Heart left ventricle (tissue), 16 donors: Measurements from ENCODE around the gene USP34. TPM values are rescaled to one million over a fixed set of nuclear protein-coding genes. Genes with fewer than 3 reads are reported as not detected.

Experiments used
- ATAC-seq, 4 donors: fragments of 200-7000 bp; cut with Tn5 transposase; one replicate each; pipeline ENCODE4 v1.9.1; 2020 to 2022; ENCODE audit warnings: moderate library complexity in 4 of 4, mild to moderate bottlenecking in 3 of 4, moderate number of reproducible peaks in 1 of 4
- DNase-seq, 5 donors: peaks; one replicate each; pipeline ENCODE4 v3.0.0-alpha.2; 2020
- H3K27ac ChIP-seq, 12 donors: fragments of 200-600 bp; sonication (generic) in 4 of 12; one replicate each; pipeline versions ENCODE4 v1.5.0 to v1.8.0; 2016 to 2022; ENCODE audit warnings: mild to moderate bottlenecking in 2 of 12
- H3K27me3 ChIP-seq, 9 donors: fragments of 200-600 bp; sonication (generic) in 2 of 9; one replicate each; pipeline versions ENCODE4 v1.5.1 to v1.8.0; 2016 to 2022; ENCODE audit warnings: mild to moderate bottlenecking in 3 of 9
- H3K36me3 ChIP-seq, 9 donors: fragments of 200-600 bp; sonication (generic) in 2 of 9; one replicate each; pipeline versions ENCODE4 v1.5.0 to v1.8.0; 2018 to 2022; ENCODE audit warnings: mild to moderate bottlenecking in 2 of 9
- H3K4me1 ChIP-seq, 12 donors: fragments of 200-600 bp; sonication (generic) in 4 of 12; one replicate each; pipeline versions ENCODE4 v1.5.0 to v1.8.0; 2016 to 2022; ENCODE audit warnings: mild to moderate bottlenecking in 3 of 12
- H3K4me3 ChIP-seq, 12 donors: fragments of 200-600 bp; sonication (generic) in 4 of 12; one replicate each; pipeline versions ENCODE4 v1.5.0 to v1.8.0; 2017 to 2022; ENCODE audit warnings: mild to moderate bottlenecking in 9 of 12, moderate library complexity in 4 of 12
- H3K9me3 ChIP-seq, 12 donors: fragments of 200-600 bp; sonication (generic) in 4 of 12; one replicate each; pipeline versions ENCODE4 v1.5.0 to v1.8.0; 2016 to 2022; ENCODE audit warnings: mild to moderate bottlenecking in 1 of 12
- POLR2A ChIP-seq, 2 donors: fragments of 450-650 bp; IDR thresholded peaks; one replicate each; pipeline ENCODE4 v1.6.1; 2017; ENCODE audit warnings: antibody characterized with exemption in 2 of 2, mild to moderate bottlenecking in 2 of 2, moderate library complexity in 2 of 2
- WGBS, 4 donors: extraction: QIAGEN DNeasy Blood & Tissue Kit in 2 of 4; methylation state at CpG; one replicate each; pipeline versions ENCODE4 v1.1.5 to v1.1.7; 2013 to 2018; 5-methylcytosine and 5-hydroxymethylcytosine counted together
- intact Hi-C, 10 donors: fragments of 100-400 bp; cut with DNase I; formaldehyde crosslinking; loops; one replicate each; pipeline versions ENCODE4 v1.11.1 to v1.14.2; 2022
- polyA plus RNA-seq, 2 donors: library from polyadenylated mRNA; stranded (reverse); fragments of 200-250 nt; gene quantifications; one replicate each; pipeline ENCODE4 v1.2.3, GENCODE V29; 2013
- total RNA-seq, 9 donors: library from RNA; depleted of rRNA in 2 of 9; stranded (reverse); fragments of >200 nt in 2 of 9; fragmentation: NEBNext Ultra II Directional in 3 of 9; extraction: Animal tissue kit (Norgen Biotek cat#: 25700) in 3 of 9; gene quantifications; one replicate each; pipeline versions ENCODE4 v1.1.0 to v1.2.4, GENCODE V29; 2016 to 2023
- TF ChIP-seq, protein P1 (sequence below), 12 donors: fragments of 200-600 bp; sonication (generic) in 4 of 12; IDR thresholded peaks; one replicate each; pipeline versions ENCODE4 v1.5.0 to v1.8.0; 2018 to 2022; ENCODE audit warnings: antibody characterized with exemption in 12 of 12, mild to moderate bottlenecking in 5 of 12
- donor health status: ischemic (EF 13 %, LVEDD 7.1; RV severe dilation, severe dysfunction).
- donor health status: healthy with polysubstance abuse.
- donor health status: DM: no; HTN: yes; CAD: no.
- donor health status: DM: no; HTN: no; CAD: no.
- donor health status: ischemic (EF 25% LVEDD 6.9; RV normal size, moderate dysfunction).
- donor health status: ischemic (EF 25% LVEDD 5.7; RV mildly dilated, moderate dysfunction).
- donor health status: healthy.
- donor health status: DM: yes; HTN: yes; CAD: no.
- donor health status: ischemic (EF 35%, LVEDD 5.7; RV mildly dilated, moderate dysfunction).
- donor health status: nonischemic (EF 11% LVEDD 7.7; RV severe dilation, severe dysfunction).
- donor health status: DM: yes; HTN: yes; CAD: no.
- donor health status: PGD.
- donor health status: ischemic (EF 29% LVEDD 5.4; RV normal size, mild dysfunction).
- donor health status: nonischemic (EF 23%, LVEDD 6.1; RV moderate dilation, normal function).

Gene USP34
- total and polyA plus RNA-seq, 11 donors = 33.3 to 82.8 (median 60.6) TPM

DNA sequence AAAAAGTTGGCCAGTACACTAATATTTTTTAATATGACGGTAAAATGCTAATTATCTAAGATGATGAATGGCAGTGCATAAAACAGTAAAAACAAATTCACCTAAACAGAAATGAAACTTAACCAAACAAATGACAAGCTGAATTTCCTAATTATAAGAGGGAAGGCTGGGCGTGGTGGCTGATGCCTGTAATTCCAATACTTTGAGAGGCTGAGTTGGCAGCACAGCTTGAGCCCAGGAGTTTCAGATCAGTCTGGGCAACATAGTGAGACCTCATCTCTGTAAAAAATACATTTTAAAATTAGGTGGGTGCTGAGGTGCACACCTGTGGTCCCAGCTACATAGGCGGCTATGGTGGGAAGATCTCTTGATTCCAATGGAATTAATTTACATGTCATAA is 120.1 kb downstream of the USP34 start:
- peaks cover 0 to 22% (median 11%) of the 10 kb centered on the region in 12 donors for H3K9me3 ChIP-seq
- 64 to 96% (median 75%) methylated on average over 3 of the region's 3 CpGs for WGBS, 4 donors
- peaks cover 0 to 2% (median 0%) of the 10 kb centered on the region in 12 donors for H3K4me1 ChIP-seq
- intact Hi-C loops = loop anchor here in 2 of 10 donors (10.0 kb wide), 1 partner anchor 124 kb away; the partner anchor contains the start of gene USP34 (in 2 of the 2)
- no peak for ATAC-seq
- no peak for TF ChIP-seq POLR2A (IDR thresholded peaks at IDR 0.05)
- TF ChIP-seq, protein P1, sequence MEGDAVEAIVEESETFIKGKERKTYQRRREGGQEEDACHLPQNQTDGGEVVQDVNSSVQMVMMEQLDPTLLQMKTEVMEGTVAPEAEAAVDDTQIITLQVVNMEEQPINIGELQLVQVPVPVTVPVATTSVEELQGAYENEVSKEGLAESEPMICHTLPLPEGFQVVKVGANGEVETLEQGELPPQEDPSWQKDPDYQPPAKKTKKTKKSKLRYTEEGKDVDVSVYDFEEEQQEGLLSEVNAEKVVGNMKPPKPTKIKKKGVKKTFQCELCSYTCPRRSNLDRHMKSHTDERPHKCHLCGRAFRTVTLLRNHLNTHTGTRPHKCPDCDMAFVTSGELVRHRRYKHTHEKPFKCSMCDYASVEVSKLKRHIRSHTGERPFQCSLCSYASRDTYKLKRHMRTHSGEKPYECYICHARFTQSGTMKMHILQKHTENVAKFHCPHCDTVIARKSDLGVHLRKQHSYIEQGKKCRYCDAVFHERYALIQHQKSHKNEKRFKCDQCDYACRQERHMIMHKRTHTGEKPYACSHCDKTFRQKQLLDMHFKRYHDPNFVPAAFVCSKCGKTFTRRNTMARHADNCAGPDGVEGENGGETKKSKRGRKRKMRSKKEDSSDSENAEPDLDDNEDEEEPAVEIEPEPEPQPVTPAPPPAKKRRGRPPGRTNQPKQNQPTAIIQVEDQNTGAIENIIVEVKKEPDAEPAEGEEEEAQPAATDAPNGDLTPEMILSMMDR (IDR thresholded peaks at IDR 0.05) = no peak
- H3K27ac ChIP-seq = no peak overlapping the region
- peaks cover 0 to 77% (median 50%) of the 10 kb centered on the region in 9 donors for H3K36me3 ChIP-seq
- no peak for DNase-seq
- H3K27me3 ChIP-seq = no peaks in the 10 kb centered on the region
- no peak overlapping the region for H3K4me3 ChIP-seq

DNA sequence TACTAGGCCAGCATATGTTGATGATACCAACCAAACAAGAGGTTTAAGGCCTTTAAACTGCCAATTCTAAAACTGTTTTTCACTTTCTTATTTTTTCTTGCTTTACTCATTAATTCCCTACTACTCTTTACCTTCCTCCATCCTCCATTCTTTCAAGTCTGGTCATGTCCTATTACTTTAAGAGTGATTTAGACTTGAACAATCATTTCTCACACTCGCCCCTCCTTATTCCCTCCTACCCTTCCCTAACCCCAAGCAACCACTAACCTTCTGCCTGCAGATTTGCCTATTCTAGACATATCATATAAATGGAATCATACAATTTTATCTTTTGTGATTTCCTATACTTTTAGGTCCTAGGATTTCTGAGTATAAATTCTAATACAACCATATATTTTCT is 127.7 kb downstream of the USP34 start:
- Histone ChIP-seq H3K9me3 (no peaks in the 10 kb centered on the region), H3K27ac (no peak overlapping the region), H3K4me1 (no peaks in the 10 kb centered on the region), H3K4me3 (no peak overlapping the region), H3K27me3 (no peaks in the 10 kb centered on the region), H3K36me3 (peaks cover 0 to 99% (median 88%) of the 10 kb centered on the region in 9 donors)
- DNase-seq (no peak), ATAC-seq (no peak)
- WGBS, 4 donors = 93 to 100% (median 96%) methylated on average over 1 of the region's 1 CpG
- no peak for TF ChIP-seq POLR2A (IDR thresholded peaks at IDR 0.05)
- TF ChIP-seq, protein P1 (IDR thresholded peaks at IDR 0.05) = no peak
- intact Hi-C loops = no loop called here

DNA sequence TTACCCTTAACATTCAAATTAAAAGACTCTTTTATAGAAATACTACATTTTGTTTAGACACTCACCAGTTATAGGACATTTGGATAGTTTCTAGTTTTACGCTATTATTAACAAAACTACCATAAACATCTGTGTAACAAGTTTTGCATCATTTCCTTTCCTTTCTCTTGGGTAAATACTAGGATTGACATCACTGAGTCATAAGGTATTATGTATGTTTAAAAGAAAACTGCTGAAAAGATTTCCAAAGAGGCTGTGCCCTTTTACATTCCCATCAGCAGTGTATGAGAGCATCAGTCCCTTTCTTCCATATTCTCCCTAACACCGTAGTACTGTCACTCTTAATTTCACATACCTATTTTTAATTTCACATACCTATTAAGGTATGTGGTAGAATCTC is 130.6 kb downstream of the USP34 start:
- WGBS, 4 donors = 93 to 97% (median 94%) methylated on average over 2 of the region's 2 CpGs
- Histone ChIP-seq H3K36me3 (peaks cover 0 to 99% (median 80%) of the 10 kb centered on the region in 9 donors), H3K27me3 (no peaks in the 10 kb centered on the region), H3K9me3 (no peaks in the 10 kb centered on the region), H3K27ac (no peak overlapping the region), H3K4me3 (no peak overlapping the region), H3K4me1 (no peaks in the 10 kb centered on the region)
- DNase-seq (no peak), ATAC-seq (no peak)
- intact Hi-C loops = no loop called here
- TF ChIP-seq, protein P1 (IDR thresholded peaks at IDR 0.05) = no peak
- no peak for TF ChIP-seq POLR2A (IDR thresholded peaks at IDR 0.05)

DNA sequence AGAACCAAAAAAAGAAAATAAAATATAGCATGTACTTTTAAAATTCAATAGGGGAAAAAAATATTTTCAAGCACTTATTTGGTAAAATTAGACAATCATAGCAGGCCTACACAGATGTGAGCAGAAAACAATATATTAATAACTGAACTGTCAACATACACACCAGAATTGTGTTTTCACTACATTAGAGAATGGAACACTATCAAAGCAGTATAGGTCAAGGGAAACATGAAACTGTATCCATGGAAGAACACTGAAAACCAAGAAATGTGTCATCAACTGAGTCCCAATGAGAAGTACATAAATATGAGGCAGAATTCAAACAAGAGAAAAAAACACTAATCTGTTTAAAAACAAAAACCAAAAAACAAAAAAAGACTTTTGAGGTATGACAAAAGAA is 132.4 kb downstream of the USP34 start:
- Histone ChIP-seq H3K27ac (no peak overlapping the region), H3K27me3 (no peaks in the 10 kb centered on the region), H3K4me3 (no peak overlapping the region), H3K36me3 (peaks cover 0 to 89% (median 66%) of the 10 kb centered on the region in 9 donors), H3K4me1 (no peaks in the 10 kb centered on the region), H3K9me3 (no peaks in the 10 kb centered on the region)
- no peak for DNase-seq
- no peak for ATAC-seq
- no peak for TF ChIP-seq POLR2A (IDR thresholded peaks at IDR 0.05)
- TF ChIP-seq, protein P1 (IDR thresholded peaks at IDR 0.05) = no peak
- intact Hi-C loops = loop anchor here in 1 of 10 donors (10.0 kb wide), 1 partner anchor 146 kb away; no protein-coding TSS in a partner anchor
